SK-N-MC (cell line): ENCODE measurements around the gene SLC17A3.

ENCODE experiments used
- EZH2 ChIP-seq: fragments of 200-600 bp; sonication (generic); IDR thresholded peaks from one replicate; pipeline ENCODE4 v1.6.1; 2017; ENCODE audit warnings: antibody characterized with exemption
- FOXP2 ChIP-seq: optimal IDR thresholded peaks from 2 replicates; pipeline ENCODE3; 2011; ENCODE audit warnings: mild to moderate bottlenecking, moderate library complexity; ENCODE audit not compliant: insufficient read depth; ENCODE audit errors: extremely low read length, control extremely low read depth
- POLR2AphosphoS5 ChIP-seq: IDR thresholded peaks from 2 replicates; pipeline ENCODE4 v1.6.1; 2012; ENCODE audit warnings: mild to moderate bottlenecking, low read depth, low read length, borderline replicate concordance

GRCh38 chr6:25921525-25922203 is 47.6 kb upstream of the SLC17A3 start:
- no peak for TF ChIP-seq EZH2
- no peak for TF ChIP-seq POLR2AphosphoS5
- TF ChIP-seq FOXP2: no peak
